Kidney epithelial cell (primary cell): Measurements from ENCODE around the gene SPTSSA. TPM values are rescaled to one million over a fixed set of nuclear protein-coding genes. Genes with fewer than 3 reads are reported as not detected.

ENCODE experiments used
- DNase-seq: peaks from one replicate; pipeline ENCODE4 v3.0.0-alpha.2; 2010; ENCODE audit warnings: low read depth
- H3K27me3 ChIP-seq: 2 replicates; pipeline ENCODE4 v1.6.0; 2011; ENCODE audit warnings: low read length; ENCODE audit not compliant: control insufficient read depth, insufficient read depth
- H3K36me3 ChIP-seq: 2 replicates; pipeline ENCODE4 v1.5.1; 2011; ENCODE audit warnings: low read length; ENCODE audit not compliant: control insufficient read depth, insufficient read depth
- H3K4me3 ChIP-seq: 2 replicates; pipeline ENCODE4 v1.5.1; 2011; ENCODE audit warnings: low read depth, mild to moderate bottlenecking, control low read depth, low read length
- CTCF ChIP-seq: IDR thresholded peaks from 2 replicates; pipeline ENCODE4 v1.5.1; 2011; ENCODE audit warnings: mild to moderate bottlenecking, moderate library complexity, low read length, control low read depth, inconsistent platforms; ENCODE audit not compliant: insufficient read depth, poor library complexity, severe bottlenecking
- total RNA-seq: library from RNA; depleted of rRNA; stranded (reverse); fragments of >200 nt; gene quantifications from 2 replicates; pipeline ENCODE4 v1.2.3, GENCODE V29; 2015

SPTSSA gene
- total RNA-seq, 1 donor from 2014 or later, result 13.0 TPM

- no peak overlapping the region for H3K4me3 ChIP-seq
- no peak for TF ChIP-seq CTCF
- no peak for DNase-seq
- no peaks in the 10 kb centered on the region for H3K27me3 ChIP-seq
- H3K36me3 ChIP-seq, result no peaks in the 10 kb centered on the region
Measured at GRCh38 chr14:34457186-34457585, 4.9 kb downstream of the SPTSSA start.

- no peak overlapping the region for H3K4me3 ChIP-seq
- no peak for TF ChIP-seq CTCF
- no peaks in the 10 kb centered on the region for H3K27me3 ChIP-seq
- no peak for DNase-seq
- H3K36me3 ChIP-seq, result no peaks in the 10 kb centered on the region
Measured at GRCh38 chr14:34453226-34453625, 8.8 kb downstream of the SPTSSA start.

GRCh38 chr14:34452258-34452822, 9.7 kb downstream of the SPTSSA start:
- Histone ChIP-seq H3K4me3 (no peak overlapping the region), H3K27me3 (no peaks in the 10 kb centered on the region), H3K36me3 (no peaks in the 10 kb centered on the region)
- TF ChIP-seq CTCF, result no peak
- no peak for DNase-seq

GRCh38 chr14:34450958-34451357, 11.1 kb downstream of the SPTSSA start:
- DNase-seq, result no peak
- no peaks in the 10 kb centered on the region for H3K36me3 ChIP-seq
- H3K27me3 ChIP-seq, result no peaks in the 10 kb centered on the region
- H3K4me3 ChIP-seq, result no peak overlapping the region
- TF ChIP-seq CTCF, result no peak

GRCh38 chr14:34450542-34450915, 11.5 kb downstream of the SPTSSA start:
- Histone ChIP-seq H3K4me3 (no peak overlapping the region), H3K36me3 (no peaks in the 10 kb centered on the region), H3K27me3 (no peaks in the 10 kb centered on the region)
- no peak for DNase-seq
- TF ChIP-seq CTCF, result no peak

GRCh38 chr14:34449819-34450541, 12.1 kb downstream of the SPTSSA start:
- DNase-seq, result no peak
- TF ChIP-seq CTCF, result no peak
- Histone ChIP-seq H3K36me3 (no peaks in the 10 kb centered on the region), H3K4me3 (no peak overlapping the region), H3K27me3 (no peaks in the 10 kb centered on the region)
